ENCODE measurements around the gene UEVLD.

The UEVLD gene

DNA sequence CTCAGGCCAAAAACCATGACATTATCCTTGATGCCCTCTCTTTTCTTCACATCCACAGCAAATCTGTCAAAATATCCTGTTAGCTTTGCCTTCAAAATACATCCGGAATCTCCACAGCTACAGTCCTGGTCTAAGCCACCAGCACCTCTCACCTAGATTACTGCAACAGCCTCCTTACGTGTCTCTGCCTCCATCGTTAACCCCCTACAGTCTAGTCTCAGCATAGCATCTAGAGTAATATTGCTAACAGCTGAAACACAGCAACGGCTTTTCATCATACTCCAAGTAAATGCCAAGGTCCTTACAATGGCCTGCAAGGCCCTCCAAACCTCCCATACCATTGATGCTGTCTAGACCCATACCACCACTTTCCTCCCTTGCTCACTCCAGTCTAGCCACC, 66.1 kb downstream of the UEVLD start:
- no peak overlapping the region for H3K27ac ChIP-seq
- no peak for DNase-seq (ENCODE audit: low read depth, low spot score)

- no peak for DNase-seq (ENCODE audit: low read depth, low spot score)
- no peak overlapping the region for H3K27ac ChIP-seq
Observed at GRCh38 chr11:18521122-18521521, 67.4 kb downstream of the UEVLD start.

DNA sequence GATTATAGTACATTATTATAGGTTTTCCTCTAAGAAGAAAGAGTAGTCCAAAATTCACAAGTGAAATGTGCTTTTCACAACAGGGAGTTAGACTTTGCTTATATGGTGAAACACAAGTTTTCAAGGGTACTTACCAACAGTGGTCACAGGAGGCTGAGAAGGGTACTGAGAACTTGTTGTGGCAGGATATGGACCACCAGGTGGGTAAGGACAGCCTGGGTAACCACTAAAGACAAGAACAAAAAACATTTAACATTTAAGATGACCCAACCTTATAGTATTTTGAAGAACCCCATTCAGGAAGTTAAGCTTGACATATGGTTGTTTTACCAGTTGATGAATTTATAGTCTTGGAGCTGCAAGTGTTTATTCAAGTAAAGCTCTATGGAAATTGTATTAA, 86.2 kb downstream of the UEVLD start:
- H3K27ac ChIP-seq: no peak overlapping the region
- no peak for DNase-seq (ENCODE audit: low read depth, low spot score)

- DNase-seq (ENCODE audit: low read depth, low spot score): no peak
- no peak overlapping the region for H3K27ac ChIP-seq
Observed at GRCh38 chr11:18501629-18502028, 86.9 kb downstream of the UEVLD start.

GRCh38 chr11:18498039-18498438, 90.5 kb downstream of the UEVLD start:
- no peak for DNase-seq (ENCODE audit: low read depth, low spot score)
- H3K27ac ChIP-seq: no peak overlapping the region

- no peak for DNase-seq (ENCODE audit: low read depth, low spot score)
- H3K27ac ChIP-seq: no peak overlapping the region
Observed at GRCh38 chr11:18495703-18496102, 92.8 kb downstream of the UEVLD start.

DNA sequence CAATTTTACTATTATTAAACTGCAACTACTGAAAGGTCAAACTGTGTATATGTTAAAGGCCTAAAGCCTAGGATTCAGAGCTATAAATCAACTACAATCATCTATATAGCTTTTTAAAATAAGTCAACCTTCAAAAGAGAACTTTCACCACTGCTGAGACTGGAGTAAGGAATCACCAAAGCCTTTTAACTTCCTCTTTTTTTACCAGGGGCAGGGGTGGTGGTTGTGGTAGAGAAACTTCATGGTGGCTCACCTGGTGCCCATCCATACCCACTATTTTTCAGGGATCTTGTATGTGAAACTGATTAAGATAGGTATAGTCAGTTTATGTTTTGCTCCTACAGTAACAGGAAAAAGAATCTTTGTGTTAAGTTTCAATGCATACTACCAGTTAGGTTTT, 93.3 kb downstream of the UEVLD start:
- no peak for DNase-seq (ENCODE audit: low read depth, low spot score)
- H3K27ac ChIP-seq: no peak overlapping the region

- H3K27ac ChIP-seq: peak overlapping the region; percentile 47
Observed at GRCh38 chr11:18493310-18493709, 95.2 kb downstream of the UEVLD start.

DNA sequence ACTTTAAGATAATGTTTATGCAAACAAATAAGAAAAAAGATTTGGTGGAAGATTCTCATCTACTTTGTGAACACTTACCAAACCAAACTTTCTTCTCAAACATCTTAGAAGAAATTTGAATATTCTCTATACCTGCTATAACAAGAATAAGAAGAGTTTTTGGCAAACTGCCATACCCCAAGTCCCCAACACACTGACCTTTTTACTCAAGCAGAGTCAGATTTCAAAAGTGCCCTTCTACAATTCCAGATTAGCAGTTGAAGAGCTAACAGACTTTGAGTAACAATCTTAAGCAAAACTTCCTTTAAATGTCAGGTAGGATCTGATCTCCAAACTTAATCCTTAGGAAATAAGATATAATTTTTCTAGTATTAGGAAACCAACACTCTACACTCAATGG, 95.6 kb downstream of the UEVLD start:
- H3K27ac ChIP-seq: peak overlapping the region; percentile 47

More at GRCh38 chr11:18493310-18493709, 95.2 kb downstream of the UEVLD start:
- no peak for DNase-seq (ENCODE audit: low read depth, low spot score)

DNA sequence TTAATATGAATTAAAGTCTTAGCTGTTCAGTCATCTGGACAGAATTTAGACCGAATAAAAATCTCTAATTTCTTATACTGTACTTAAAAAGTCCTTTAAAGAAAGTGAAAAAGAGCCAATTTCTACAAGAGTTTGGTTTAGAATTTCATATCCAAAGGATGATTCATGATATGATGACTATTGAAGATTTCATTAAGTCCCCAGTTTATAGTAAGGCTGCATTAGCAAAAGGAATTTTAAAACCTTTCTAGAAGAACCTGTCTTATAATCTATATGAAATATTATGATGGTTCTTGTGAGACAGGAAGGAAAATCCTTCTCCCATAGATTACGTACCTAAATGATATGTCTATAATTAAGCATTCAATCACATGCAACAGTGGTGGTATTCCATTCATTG, 96.6 kb downstream of the UEVLD start:
- no peak for DNase-seq (ENCODE audit: low read depth, low spot score)
- H3K27ac ChIP-seq: peak overlapping the region; percentile 44

More for the DNA sequence above, 95.6 kb downstream of the UEVLD start:
- DNase-seq (ENCODE audit: low read depth, low spot score): no peak

DNA sequence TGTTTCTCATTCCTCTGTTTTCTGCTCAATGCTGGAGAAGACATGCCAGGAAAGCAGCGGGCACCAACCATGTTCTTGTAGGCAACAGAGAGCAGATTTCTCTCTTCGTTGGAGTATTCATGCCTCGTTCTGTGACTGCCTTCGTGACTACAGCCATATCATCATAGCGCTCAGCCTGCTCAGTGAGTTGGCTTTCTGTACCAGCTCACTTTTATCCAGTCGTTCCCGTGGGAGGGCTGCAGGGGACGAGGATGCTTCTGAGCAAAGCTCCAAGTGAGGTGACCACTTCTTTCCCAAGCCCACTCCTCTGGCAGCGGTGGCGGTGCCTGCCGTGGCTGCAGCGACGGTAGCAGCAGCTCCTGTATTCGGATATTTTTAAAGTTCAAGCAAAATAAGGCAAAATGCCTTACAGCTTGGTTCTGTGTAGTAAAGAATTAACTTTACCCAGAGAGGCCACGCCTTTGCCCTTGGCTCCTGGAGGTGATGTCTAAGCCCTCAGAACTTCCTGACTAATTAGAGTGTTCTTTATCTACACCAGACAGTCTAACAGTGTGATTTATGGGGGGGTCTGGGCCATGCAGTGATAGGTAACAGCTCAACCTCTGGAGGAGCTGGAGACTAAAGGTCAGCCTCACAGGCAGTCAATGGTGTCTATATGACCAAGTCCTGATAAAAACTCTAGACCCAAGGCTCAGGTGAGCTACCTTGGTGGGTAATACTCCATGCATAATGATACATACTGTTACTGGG, 97.6 kb downstream of the UEVLD start:
- H3K27ac ChIP-seq: peak overlapping the region; percentile 44
- DNase-seq (ENCODE audit: low read depth, low spot score): no peak

- peak overlapping the region; percentile 44 for H3K27ac ChIP-seq
- DNase-seq (ENCODE audit: low read depth, low spot score): no peak
Observed at GRCh38 chr11:18490319-18490718, 98.2 kb downstream of the UEVLD start.

GRCh38 chr11:18485913-18486528, 102.5 kb downstream of the UEVLD start:
- H3K27ac ChIP-seq: no peak overlapping the region
- no peak for DNase-seq (ENCODE audit: low read depth, low spot score)

Measured in epithelial cell of prostate (primary cell).